Measurements from ENCODE around the gene COL5A3. TPM values are rescaled to one million over a fixed set of nuclear protein-coding genes. Genes with fewer than 3 reads are reported as not detected.

COL5A3 gene
- total RNA-seq, 4 donors from 2014 or later: 18.8 to 79.1 (median 35.0) TPM

GRCh38 chr19:10037367-10037766 lies 27.1 kb upstream of the COL5A3 start:
- TF ChIP-seq CTCF (IDR thresholded peaks at IDR 0.05; ENCODE audit: low read depth): no peak

GRCh38 chr19:10036601-10037071 lies 26.3 kb upstream of the COL5A3 start:
- TF ChIP-seq CTCF (IDR thresholded peaks at IDR 0.05; ENCODE audit: low read depth): no peak

GRCh38 chr19:10033614-10034013 lies 23.3 kb upstream of the COL5A3 start:
- no peak for TF ChIP-seq CTCF (IDR thresholded peaks at IDR 0.05; ENCODE audit: low read depth)

GRCh38 chr19:10027158-10027997 lies 17.1 kb upstream of the COL5A3 start:
- TF ChIP-seq CTCF (IDR thresholded peaks at IDR 0.05; ENCODE audit: low read depth): no peak

GRCh38 chr19:10026744-10027143 lies 16.4 kb upstream of the COL5A3 start:
- TF ChIP-seq CTCF (IDR thresholded peaks at IDR 0.05; ENCODE audit: low read depth): no peak

GRCh38 chr19:10021863-10022262 lies 11.6 kb upstream of the COL5A3 start:
- no peak for TF ChIP-seq CTCF (IDR thresholded peaks at IDR 0.05; ENCODE audit: low read depth)

GRCh38 chr19:10021446-10021845 lies 11.1 kb upstream of the COL5A3 start:
- TF ChIP-seq CTCF (IDR thresholded peaks at IDR 0.05; ENCODE audit: low read depth): no peak
